WERI-Rb-1 (cell line): ENCODE measurements around the gene OAF.

Source experiments
- DNase-seq: peaks from one replicate; pipeline ENCODE4 v3.0.0-alpha.2; 2020
- H3K27ac ChIP-seq: fragments of 250-450 bp; sonication (Bioruptor Pico); 2 replicates; pipeline ENCODE4 v1.5.1; 2020; ENCODE audit warnings: mild to moderate bottlenecking, moderate library complexity
- H3K27me3 ChIP-seq: fragments of 250-450 bp; sonication (Bioruptor Pico); 2 replicates; pipeline ENCODE4 v1.5.1; 2021; ENCODE audit warnings: mild to moderate bottlenecking, low read depth, moderate library complexity; ENCODE audit not compliant: insufficient read depth, severe bottlenecking
- H3K36me3 ChIP-seq: fragments of 250-450 bp; sonication (Bioruptor Pico); 2 replicates; pipeline ENCODE4 v1.5.1; 2020; ENCODE audit warnings: mild to moderate bottlenecking, moderate library complexity
- H3K4me3 ChIP-seq: 2 replicates; pipeline ENCODE4 v1.5.1; 2011; ENCODE audit warnings: low read depth, mild to moderate bottlenecking, control low read depth, low read length
- H3K9me3 ChIP-seq: fragments of 250-450 bp; sonication (Bioruptor Pico); 2 replicates; pipeline ENCODE4 v1.5.1; 2021; ENCODE audit warnings: mild to moderate bottlenecking, moderate library complexity; ENCODE audit not compliant: severe bottlenecking
- TF ChIP-seq, protein P1 (sequence below): IDR thresholded peaks from 2 replicates; pipeline ENCODE4 v1.5.1; 2011; ENCODE audit warnings: low read depth, mild to moderate bottlenecking, control low read depth, inconsistent platforms, low read length

Gene OAF

GRCh38 chr11:120227228-120227852, 16.5 kb downstream of the OAF start:
- Histone ChIP-seq H3K9me3 (no peaks in the 10 kb centered on the region), H3K4me3 (no peak overlapping the region), H3K27me3 (no peaks in the 10 kb centered on the region), H3K27ac (no peak overlapping the region), H3K36me3 (no peaks in the 10 kb centered on the region)
- TF ChIP-seq, protein P1, sequence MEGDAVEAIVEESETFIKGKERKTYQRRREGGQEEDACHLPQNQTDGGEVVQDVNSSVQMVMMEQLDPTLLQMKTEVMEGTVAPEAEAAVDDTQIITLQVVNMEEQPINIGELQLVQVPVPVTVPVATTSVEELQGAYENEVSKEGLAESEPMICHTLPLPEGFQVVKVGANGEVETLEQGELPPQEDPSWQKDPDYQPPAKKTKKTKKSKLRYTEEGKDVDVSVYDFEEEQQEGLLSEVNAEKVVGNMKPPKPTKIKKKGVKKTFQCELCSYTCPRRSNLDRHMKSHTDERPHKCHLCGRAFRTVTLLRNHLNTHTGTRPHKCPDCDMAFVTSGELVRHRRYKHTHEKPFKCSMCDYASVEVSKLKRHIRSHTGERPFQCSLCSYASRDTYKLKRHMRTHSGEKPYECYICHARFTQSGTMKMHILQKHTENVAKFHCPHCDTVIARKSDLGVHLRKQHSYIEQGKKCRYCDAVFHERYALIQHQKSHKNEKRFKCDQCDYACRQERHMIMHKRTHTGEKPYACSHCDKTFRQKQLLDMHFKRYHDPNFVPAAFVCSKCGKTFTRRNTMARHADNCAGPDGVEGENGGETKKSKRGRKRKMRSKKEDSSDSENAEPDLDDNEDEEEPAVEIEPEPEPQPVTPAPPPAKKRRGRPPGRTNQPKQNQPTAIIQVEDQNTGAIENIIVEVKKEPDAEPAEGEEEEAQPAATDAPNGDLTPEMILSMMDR: no peak
- DNase-seq: no peak

GRCh38 chr11:120228794-120229384, 18.1 kb downstream of the OAF start:
- Histone ChIP-seq H3K36me3 (no peaks in the 10 kb centered on the region), H3K4me3 (no peak overlapping the region), H3K27me3 (peaks cover 8% of the 10 kb centered on the region), H3K27ac (no peak overlapping the region), H3K9me3 (no peaks in the 10 kb centered on the region)
- TF ChIP-seq, protein P1: peak; percentile 65
- no peak for DNase-seq

- Histone ChIP-seq H3K36me3 (no peaks in the 10 kb centered on the region), H3K4me3 (no peak overlapping the region), H3K27me3 (peaks cover 8% of the 10 kb centered on the region), H3K27ac (no peak overlapping the region), H3K9me3 (no peaks in the 10 kb centered on the region)
- DNase-seq: no peak
- TF ChIP-seq, protein P1: peak; percentile 60
Observed at GRCh38 chr11:120229451-120230424, 18.9 kb downstream of the OAF start.

- Histone ChIP-seq H3K27me3 (peaks cover 8% of the 10 kb centered on the region), H3K9me3 (no peaks in the 10 kb centered on the region), H3K4me3 (no peak overlapping the region), H3K27ac (no peak overlapping the region), H3K36me3 (no peaks in the 10 kb centered on the region)
- no peak for DNase-seq
- TF ChIP-seq, protein P1: no peak
Observed at GRCh38 chr11:120230433-120231071, 19.7 kb downstream of the OAF start.

DNA sequence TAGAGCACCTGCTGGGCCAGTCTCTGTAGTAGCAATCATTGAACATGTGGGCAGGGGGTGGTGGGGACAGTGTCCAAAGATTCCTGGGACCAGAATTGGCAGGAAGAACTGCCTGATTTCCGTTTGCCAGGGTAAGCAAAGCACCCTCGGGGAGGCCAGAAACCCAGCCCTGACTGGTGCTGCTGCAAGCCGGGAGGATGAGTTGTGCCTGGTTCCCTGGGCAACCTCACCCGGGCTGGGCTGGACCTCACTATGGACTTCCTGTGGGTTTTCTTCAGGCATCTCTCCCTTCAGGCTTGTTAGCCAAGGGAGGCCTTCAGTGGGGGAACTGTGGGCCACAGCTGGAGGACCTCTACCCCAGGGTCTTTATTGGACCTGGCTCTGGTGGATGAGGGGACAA, 21.1 kb downstream of the OAF start:
- peaks cover 8% of the 10 kb centered on the region for H3K27me3 ChIP-seq

More for the DNA sequence above, 21.1 kb downstream of the OAF start:
- DNase-seq: no peak
- TF ChIP-seq, protein P1: no peak
- H3K9me3 ChIP-seq: no peaks in the 10 kb centered on the region
- no peak overlapping the region for H3K4me3 ChIP-seq
- H3K27ac ChIP-seq: no peak overlapping the region
- no peaks in the 10 kb centered on the region for H3K36me3 ChIP-seq
